HG02759 (cell line): Measurements from ENCODE around the gene UBALD1.
"Not testable (repeated sequence)": the region's sequence is repeated elsewhere in the genome, so short reads cannot be mapped to it uniquely, and the experiment has no call there.

ENCODE experiments used
- ATAC-seq: cut with Tn5 transposase; IDR thresholded peaks from one replicate; pipeline ENCODE4 v1.9.1; 2021; ENCODE audit warnings: mild to moderate bottlenecking, moderate library complexity; ENCODE audit not compliant: unreplicated experiment

The UBALD1 gene

DNA sequence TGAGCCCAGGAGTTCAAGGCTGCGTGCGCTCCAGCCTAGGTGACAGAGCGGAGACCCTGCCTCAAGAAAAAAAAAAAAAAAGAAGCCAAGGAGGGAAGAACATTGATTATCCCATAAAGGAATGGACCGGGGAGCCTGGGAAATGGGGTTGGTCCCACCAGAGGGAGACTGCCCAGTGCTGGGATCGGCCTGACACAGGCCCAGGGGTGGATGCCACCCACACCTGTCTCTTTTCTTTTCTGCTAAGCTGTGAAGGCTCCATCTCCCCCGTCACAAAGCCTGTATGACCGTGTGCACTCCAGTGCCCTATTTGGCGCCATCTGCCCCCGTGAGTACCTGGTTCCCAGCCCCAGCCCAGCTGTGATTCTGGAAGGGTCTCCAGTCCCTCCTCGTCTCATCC, 15.7 kb downstream of the UBALD1 start:
- ATAC-seq, result no peak

DNA sequence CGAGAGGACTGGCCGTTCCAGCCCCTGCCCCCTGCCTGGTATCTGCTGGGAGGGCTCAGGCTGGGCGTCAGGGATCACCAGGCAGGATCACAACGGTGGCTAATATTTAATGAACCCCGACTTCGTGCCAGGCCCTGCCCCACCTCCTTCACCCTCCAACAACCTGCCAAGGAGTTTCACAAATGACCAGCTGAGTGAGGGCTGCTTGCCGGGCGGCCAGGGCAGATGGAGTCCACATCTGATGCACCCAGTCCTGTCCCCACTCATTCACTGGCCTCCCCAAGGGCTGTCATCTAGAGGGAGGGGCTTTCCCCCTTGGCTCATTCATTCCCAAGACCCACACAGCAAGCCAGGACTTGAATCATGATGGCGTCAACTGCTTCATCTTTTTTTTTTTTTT, 17.5 kb downstream of the UBALD1 start:
- ATAC-seq, result no peak

- ATAC-seq, result no peak
These were observed 20.0 kb downstream of the UBALD1 start for GRCh38 chr16:4594433-4595410.

- ATAC-seq, result no peak
These were observed 21.6 kb downstream of the UBALD1 start for GRCh38 chr16:4593086-4593485.

DNA sequence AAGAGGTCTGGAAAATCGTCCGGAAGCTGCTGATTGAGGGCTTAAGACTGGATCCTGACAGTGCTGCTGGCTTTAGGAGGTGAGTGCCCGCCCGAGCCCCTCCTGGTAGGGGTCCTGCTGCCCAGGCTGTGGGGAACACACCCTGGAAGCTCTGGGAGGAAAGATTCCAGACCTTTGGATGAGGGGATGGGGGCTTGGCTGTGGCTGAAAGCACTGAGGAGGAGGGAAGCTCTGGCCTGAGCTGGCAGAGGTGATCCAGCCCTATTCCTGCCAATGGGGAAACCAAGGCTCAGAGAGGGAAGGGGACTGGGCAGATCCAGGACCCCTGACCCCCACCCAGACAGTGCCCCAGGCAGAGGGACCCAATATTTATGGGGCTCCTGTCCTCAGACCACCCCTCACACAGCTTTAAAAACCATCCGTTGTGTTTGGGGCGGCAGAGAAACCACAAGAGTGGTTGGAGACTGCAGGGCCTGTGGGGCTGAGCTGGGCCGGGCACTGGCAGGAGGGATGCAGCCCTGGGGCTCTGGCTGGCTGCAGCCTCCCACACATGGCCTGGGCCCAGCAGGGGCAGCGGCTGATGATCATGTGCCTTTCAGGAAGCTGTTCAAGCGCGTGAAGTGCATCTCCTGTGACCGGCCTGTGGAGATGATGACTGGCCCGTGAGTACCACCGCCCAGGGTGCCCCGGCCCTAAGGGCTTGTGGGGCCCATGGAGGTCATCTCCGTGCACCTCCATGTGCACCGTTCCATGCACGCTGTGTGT, 22.8 kb downstream of the UBALD1 start:
- ATAC-seq, result no peak

GRCh38 chr16:4591191-4591590, 23.5 kb downstream of the UBALD1 start:
- ATAC-seq, result no peak

- ATAC-seq, result no peak
These were observed 25.7 kb downstream of the UBALD1 start for GRCh38 chr16:4588961-4589360.

DNA sequence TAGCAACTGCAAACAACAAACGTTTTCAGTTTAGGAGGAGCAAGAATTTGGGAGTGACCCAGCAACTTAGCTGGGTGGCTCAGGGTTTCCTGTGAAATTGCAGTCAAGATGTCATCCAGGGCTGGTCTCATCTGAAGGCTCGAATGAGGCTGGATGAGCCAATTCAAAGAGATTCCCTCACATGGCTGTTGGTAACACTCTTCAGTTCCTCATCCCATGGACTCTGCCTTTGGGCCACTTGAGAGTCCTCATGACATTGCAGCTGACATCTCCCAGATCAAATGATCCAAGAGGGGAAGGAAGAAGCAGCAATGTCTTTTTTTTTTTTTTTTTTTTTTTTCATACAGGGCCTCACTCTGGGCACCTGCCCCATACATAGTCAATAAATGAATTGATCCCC, 26.3 kb downstream of the UBALD1 start:
- ATAC-seq, result no peak

DNA sequence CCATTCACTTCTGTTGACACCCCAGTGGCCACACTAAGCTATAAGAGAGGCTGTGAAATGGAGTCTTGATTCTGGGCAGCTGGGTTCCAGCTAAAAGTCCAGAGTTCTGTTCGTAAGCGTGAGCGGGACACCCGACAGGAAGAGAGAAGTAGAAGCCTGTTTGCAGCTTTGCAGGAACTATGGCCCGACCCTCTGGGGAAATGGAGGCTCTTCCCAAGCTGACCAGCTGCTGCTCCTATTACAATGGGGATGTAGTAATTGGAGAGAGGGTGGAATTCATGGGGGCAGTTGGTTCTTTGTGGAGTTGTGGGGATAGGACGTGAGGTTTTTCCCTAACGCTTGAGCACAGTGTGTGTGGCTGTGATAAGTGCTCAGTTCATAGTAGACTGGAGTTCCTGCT, 28.4 kb downstream of the UBALD1 start:
- no peak for ATAC-seq

- ATAC-seq, result no peak
These were observed 30.8 kb downstream of the UBALD1 start for GRCh38 chr16:4583906-4584305.

DNA sequence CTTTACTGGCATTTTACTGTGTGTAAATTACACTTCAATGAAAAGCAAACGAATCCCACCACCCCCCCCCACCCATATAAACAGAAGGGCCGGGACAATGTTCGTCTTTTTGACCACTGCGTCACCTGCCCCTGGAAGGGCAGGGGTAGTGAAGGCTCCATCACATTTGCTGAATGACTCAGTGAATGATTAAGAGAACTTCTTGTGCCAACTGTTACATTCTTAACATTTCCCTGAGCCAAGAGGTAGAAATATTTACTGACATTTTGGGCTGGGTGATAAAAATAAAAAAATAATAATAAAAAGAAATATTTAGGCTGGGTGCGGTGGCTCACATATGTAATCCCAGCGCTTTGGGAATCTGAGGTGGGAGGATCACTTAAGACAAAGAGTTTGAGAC, 34.4 kb downstream of the UBALD1 start:
- ATAC-seq, result no peak

DNA sequence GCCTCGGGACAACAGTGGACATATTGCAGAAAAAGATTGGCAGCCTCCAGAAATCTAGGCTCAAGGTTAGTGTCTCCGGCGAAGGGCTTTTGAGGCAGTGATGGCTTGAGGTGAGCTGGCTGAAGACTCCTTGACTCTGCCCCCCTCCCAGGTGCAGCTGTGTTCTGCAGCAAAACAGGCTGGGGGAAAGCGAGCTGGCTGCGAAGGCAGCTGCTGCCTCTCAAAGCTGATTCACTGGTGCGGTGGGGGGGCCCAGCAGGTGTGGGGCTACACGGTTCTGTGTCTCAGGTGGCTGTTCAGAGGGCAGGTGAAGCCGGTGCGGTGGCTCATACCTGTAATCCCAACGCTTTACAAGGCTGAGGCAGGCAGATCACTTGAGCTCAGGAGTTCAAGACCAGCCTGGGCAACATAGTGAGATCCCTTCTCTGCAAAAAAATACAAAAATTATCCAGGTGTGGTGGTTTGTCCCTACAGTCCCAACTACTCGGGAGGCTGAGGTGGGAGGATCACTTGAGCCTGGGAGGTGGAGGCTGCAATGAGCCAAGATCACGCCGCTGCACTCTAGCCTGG, 35.6 kb downstream of the UBALD1 start:
- ATAC-seq, result no peak

GRCh38 chr16:4576008-4576407, 38.7 kb downstream of the UBALD1 start:
- no peak for ATAC-seq

DNA sequence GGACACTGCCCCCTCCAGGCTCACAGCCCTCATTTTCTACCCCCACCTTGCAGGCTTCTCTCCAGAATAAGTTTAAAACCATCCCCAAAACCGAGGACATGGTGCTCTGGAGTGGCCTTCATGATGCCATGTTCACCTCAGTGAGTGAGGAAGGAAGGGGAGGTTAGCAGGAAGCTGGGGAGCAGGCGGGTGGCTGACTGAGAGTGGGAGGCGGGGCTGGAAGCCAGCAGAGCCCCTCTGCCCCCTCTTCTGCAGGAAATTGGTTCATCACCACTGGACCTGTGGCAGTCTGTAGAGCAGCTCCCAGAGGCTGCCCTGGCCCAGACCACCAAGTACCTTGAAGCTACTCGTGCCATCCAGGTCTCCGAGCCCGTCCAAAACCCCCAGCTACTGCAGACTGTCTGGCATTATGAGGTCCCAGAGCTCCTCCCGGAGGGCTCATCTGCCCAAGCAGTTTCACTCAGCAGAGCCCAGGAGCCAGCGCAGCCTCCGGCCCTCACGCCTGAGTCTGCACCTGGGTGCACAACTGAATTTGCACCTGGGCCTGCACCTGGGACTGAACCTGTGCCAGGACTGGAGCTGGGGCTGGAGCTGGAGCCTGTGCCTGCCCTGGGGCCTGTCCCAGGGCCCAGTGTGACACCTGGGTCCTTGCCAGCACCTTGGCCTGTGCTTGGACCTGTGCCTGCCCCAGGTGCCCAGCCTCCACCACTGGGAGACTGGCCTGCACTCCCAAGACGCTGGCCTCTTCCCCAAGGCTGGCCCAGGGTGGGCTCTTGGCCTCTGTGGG, 39.6 kb downstream of the UBALD1 start:
- ATAC-seq, result no peak

DNA sequence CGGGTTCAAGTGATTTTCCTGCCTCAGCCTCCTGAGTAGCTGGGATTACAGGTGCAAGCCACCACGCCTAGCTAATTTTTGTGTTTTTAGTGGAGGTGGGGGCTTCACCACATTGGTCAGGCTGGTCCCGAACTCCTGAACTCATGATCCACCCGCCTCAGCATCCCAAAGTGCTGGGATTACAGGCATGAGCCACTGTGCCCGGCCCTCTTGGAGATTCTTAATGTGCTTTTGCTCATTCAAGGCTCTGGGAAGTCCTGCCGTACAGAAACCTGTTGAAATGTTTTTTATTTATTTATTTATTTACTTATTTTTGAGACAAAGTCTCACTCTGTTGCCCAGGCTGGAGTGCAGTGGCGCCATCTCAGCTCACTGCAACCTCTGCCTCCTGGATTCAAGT, 40.8 kb downstream of the UBALD1 start:
- not testable (repeated sequence) for ATAC-seq

GRCh38 chr16:4572715-4573114, 42.0 kb downstream of the UBALD1 start:
- no peak for ATAC-seq

GRCh38 chr16:4570688-4571321, 43.9 kb downstream of the UBALD1 start:
- ATAC-seq, result no peak

DNA sequence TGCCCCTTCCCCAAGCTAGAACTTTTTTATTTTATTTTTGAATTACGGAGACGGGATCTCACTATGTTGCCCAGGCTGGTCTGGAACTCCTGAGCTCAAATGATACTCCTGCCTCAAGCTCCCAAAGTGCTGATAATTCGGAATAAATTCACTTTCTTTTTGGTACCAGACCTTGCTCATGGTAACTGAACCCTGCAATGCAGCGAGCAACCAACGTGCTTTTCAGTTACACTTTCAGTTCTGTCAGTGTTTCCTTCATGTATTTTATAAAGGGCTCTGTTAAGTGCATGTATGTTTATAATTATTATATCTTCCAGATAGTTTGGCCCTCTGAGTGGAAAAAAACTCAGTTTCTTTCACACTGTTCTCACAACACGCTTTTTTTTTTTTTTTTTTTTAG, 44.6 kb downstream of the UBALD1 start:
- ATAC-seq, result no peak

GRCh38 chr16:4566144-4566543, 48.5 kb downstream of the UBALD1 start:
- ATAC-seq, result no peak

GRCh38 chr16:4564661-4565267, 49.9 kb downstream of the UBALD1 start:
- ATAC-seq, result no peak
